HCEC 1CT (cell line): ENCODE measurements around the gene TYMS.

Experiments
- DNase-seq: peaks from one replicate; pipeline ENCODE4 v3.0.0-alpha.2; 2017

TYMS gene

GRCh38 chr18:657311-658000, at the start of gene TYMS:
TYMS (plus strand) TSS chr18:657653; CDS start chr18:657743, 90 bp downstream.
- peak; percentile 50 for DNase-seq

- DNase-seq = no peak
Observed at GRCh38 chr18:607930-608329, 49.5 kb upstream of the TYMS start.

- DNase-seq = no peak
Observed at GRCh38 chr18:610214-610928, 47.1 kb upstream of the TYMS start.

- DNase-seq = no peak
Observed at GRCh38 chr18:612156-612555, 45.3 kb upstream of the TYMS start.

GRCh38 chr18:614193-614592, 43.3 kb upstream of the TYMS start:
- no peak for DNase-seq

- no peak for DNase-seq
Observed at GRCh38 chr18:615092-615521, 42.3 kb upstream of the TYMS start.

- DNase-seq = no peak
Observed at GRCh38 chr18:615773-616172, 41.7 kb upstream of the TYMS start.

- DNase-seq = peak; percentile 64
Observed at GRCh38 chr18:616380-616995, 41.0 kb upstream of the TYMS start.

GRCh38 chr18:617970-618504, 39.4 kb upstream of the TYMS start:
- DNase-seq = no peak

- no peak for DNase-seq
Observed at GRCh38 chr18:618618-619017, 38.8 kb upstream of the TYMS start.

- DNase-seq = peak; percentile 76
Observed at GRCh38 chr18:621291-622043, 36.0 kb upstream of the TYMS start.

- DNase-seq = no peak
Observed at GRCh38 chr18:622289-622688, 35.2 kb upstream of the TYMS start.

- peak; percentile 59 for DNase-seq
Observed at GRCh38 chr18:623761-624620, 33.5 kb upstream of the TYMS start.

- DNase-seq = no peak
Observed at GRCh38 chr18:627231-627630, 30.2 kb upstream of the TYMS start.

GRCh38 chr18:629269-630150, 27.9 kb upstream of the TYMS start:
- no peak for DNase-seq

- no peak for DNase-seq
Observed at GRCh38 chr18:631560-631959, 25.9 kb upstream of the TYMS start.

GRCh38 chr18:634551-635045, 22.9 kb upstream of the TYMS start:
- DNase-seq = no peak

GRCh38 chr18:635171-635570, 22.3 kb upstream of the TYMS start:
- no peak for DNase-seq

GRCh38 chr18:641224-641623, 16.2 kb upstream of the TYMS start:
- no peak for DNase-seq

- no peak for DNase-seq
Observed at GRCh38 chr18:644395-645004, 13.0 kb upstream of the TYMS start.
